NK-92 treated with Interleukin-12 subunit alpha and Interleukin-12 subunit beta, amount 100 ng/mL, for 24 hours (cell line): Measurements from ENCODE around the gene POLG2.

Experiments used
- DNase-seq: peaks from one replicate; lab custom pipeline; 2025; lab: John Stamatoyannopoulos, UW

Gene POLG2

DNA sequence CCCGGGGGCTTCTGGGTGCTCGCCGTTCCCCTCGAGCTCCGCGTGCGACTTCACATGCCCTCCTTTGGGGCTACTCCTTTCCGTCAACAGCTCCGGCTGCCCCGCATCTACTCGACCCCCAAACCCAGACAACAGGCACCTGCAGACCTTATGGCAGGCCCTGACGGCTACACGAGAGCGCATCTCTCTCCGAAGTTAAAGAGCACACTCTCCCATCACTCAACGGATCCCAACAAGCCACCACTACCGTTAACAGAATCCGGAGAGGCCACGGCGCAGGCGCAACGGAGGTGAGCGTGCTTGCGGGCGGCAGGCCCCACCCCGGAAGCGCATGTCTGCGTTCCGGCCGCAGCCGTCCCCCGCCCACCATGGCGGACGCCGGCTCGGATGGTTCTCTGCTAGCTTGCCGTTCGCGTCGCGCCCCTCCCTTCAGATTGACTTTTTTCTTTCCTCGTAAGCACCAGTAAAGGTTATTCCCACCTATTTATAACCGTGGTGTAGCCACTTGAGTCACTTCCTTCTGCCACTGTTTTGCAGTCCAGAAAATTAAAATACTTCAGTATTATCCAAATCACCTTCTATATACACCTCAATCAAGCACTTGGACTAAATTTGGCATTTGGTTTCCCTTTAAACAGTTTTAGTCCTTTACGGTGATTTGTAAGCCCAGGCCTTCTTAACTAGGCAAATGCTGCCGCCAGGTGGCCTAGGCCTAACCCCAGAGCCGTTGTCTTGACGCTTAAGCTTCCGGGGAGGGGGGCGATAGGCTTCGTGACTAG is at the start of gene POLG2:
Gene POLG2, minus strand, starts transcription at position 269 of the 779 bp plus-strand sequence. Its CDS starts 86 bp downstream, at position 183.
- peak; percentile 87 for DNase-seq

DNA sequence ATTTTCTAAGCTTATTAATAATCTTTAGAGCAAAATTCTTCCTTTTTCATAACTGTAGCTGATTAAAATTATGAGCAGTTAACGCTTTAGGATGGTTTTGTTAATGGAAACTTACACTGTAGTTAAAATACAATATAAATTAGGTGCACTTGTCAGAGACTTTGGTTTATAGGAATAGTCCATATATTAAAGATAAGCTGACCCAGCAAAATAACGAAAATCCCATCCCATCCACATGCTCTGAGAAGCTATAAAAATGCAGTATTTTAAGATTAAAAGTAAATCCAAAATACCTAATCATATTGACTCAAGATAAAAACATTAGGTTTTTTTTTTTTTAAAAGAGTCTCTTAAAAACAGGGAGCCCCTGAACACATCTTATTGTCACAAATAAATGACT is 47.9 kb upstream of the POLG2 start:
- no peak for DNase-seq

- DNase-seq = no peak
These were observed 43.4 kb upstream of the POLG2 start for GRCh38 chr17:64540118-64540776.

- DNase-seq = no peak
These were observed 41.8 kb upstream of the POLG2 start for GRCh38 chr17:64538508-64539130.

DNA sequence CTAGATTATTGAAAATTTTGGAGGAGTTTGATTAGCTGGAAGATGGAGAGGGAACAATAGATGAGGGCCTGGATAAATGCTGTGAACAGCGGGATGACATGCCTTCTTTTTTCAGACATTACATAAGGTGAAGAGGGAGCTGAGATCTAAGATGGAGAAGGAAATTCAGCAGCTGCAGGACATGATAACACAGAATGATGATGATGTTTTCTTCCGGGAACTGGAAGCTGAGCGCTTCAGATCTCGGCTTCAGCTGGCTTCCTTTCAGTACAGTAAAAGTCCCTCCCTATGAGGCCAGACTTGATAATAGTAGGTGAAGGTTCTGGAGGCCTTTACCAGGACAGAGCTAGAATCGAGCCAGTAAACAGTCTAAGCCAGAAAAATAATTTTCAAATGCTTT is 40.6 kb upstream of the POLG2 start:
- no peak for DNase-seq

DNA sequence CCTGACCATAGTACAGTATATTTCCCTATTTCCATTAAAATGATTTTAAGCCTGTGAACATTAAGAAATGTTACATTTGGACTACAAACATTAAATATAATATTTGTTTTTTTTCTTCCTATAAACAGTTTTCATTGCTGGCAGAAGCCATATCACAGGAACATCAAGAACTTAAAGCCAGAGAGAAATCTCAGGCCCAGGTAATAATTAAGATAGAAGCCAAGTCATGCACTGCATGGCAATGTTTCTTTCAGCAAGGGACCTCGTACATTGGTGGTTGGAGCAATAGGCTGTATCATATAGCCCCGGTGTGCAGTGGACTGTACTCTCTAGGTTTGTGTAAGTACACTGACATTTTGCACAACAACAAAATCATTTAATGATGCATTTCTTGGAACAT is 40.1 kb upstream of the POLG2 start:
- DNase-seq = no peak

- no peak for DNase-seq
These were observed 38.5 kb upstream of the POLG2 start for GRCh38 chr17:64535357-64535756.

DNA sequence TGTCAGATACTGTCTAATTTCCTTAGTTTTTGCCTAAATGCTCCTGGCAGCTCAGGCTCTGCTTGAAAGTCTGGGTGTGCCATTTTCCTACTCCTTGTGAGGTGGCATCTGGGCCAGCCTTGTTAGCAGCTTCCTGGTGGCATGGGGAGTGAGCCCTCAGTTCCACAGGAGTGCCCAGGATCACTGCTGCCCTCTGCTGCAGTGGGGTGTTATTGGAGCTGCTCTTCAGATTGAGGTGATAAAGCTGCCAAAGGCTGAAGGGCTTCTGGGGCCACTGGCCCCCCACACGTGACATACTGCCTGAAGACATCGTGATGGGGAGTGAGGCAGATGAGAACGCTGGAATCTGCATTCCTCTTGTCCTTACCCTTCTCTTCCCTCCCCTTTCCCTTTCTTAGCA is 37.3 kb upstream of the POLG2 start:
- no peak for DNase-seq

- DNase-seq = no peak
These were observed 36.9 kb upstream of the POLG2 start for GRCh38 chr17:64533784-64534183.

DNA sequence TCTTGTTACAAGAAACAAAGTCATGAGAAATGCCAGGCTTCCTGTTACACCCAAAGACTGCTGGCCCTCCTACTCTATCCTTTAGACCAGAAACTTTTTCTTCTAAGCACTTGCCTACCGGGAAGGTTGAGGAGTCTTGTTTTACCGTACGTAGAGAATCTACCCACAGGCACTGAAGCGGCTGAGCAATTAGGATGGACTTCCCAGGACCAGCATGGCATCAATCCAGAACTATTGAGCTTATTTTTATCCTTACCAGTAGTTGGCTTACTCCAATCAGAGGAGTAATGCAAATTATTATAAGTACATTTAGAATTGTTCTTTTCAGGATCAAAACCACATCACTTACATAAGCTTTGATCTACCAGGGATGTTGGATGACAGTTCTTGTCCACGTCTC is 35.6 kb upstream of the POLG2 start:
- DNase-seq = no peak

GRCh38 chr17:64531955-64532371 is 35.1 kb upstream of the POLG2 start:
- no peak for DNase-seq

DNA sequence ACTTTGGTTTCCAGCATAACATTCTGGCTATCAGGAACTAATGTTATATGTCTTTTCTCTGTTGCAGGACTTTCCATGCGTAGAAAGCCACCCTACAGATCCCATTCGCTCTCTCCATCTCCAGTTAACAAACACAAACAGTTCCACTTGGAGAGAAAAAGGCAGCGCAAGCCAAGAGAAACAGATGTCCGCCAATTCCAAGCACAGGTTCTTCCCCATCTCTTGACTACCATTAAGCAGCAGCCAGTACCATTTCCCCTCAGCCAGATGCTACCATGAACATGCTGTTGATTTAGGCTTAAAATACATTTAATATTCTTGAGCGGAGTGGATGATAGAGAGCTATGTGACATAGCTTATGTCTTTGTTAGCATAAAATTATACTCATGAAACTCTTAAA is 32.4 kb upstream of the POLG2 start:
- no peak for DNase-seq

GRCh38 chr17:64527914-64528313 is 31.1 kb upstream of the POLG2 start:
- no peak for DNase-seq

- no peak for DNase-seq
These were observed 23.5 kb upstream of the POLG2 start for GRCh38 chr17:64520359-64520758.

- DNase-seq = no peak
These were observed 22.7 kb upstream of the POLG2 start for GRCh38 chr17:64519601-64520000.

- DNase-seq = no peak
These were observed 19.0 kb upstream of the POLG2 start for GRCh38 chr17:64515829-64516228.

DNA sequence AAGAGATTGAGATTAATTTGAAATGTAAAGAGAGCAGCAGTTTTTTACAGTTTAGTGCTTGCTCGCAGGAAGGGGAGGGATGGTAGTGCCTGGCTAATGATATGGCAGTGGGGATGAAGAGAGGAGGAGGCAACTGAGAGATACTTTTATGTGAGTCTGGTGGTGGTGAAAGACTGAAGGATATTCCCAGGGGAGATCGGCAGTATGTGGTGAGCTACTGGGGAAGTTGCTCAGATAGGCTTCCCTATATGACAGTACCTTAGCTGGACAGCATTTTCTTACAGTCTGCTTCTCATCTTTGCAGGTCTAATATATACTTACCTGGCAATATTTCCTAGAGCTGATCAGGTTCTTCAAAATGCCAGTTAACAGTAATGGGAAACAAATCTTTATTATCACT is 18.6 kb upstream of the POLG2 start:
- no peak for DNase-seq

DNA sequence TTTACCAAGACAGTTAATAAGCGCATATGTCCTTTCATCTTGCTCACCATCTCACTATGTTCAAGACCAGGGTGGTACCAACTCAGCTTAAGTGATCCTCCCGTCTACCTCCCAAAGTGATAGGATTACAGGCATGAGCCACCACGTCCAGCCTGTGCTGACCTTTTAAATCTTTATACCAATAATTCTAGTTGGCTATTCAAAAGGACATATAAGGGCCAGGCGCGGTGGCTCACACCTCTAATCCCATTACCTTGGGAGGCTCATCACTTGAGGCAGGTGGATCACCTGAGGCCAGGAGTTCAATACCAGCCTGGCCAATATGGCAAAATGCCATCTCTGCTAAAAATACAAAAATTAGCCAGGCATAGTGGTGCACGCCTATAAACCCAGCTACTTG is 12.3 kb upstream of the POLG2 start:
- DNase-seq = no peak

DNA sequence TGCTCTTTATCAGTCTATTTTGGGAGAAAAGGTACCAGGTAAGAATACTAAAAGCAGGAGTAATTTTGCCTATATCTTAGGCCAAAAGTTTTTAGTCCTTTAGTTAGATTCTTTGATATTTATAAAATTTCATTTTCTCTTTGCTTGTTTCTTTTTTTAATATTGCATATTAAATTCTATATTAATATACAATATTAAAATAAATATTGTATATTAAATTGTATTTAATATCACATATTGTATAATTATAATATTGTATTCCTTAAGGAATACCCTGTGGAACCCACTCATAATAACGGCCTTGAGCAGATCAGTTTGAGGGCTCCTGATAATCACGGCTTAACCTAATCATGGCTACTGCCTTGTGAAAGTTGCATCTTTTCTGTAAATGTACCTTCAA is 11.8 kb upstream of the POLG2 start:
- no peak for DNase-seq

- no peak for DNase-seq
These were observed 10.5 kb upstream of the POLG2 start for GRCh38 chr17:64507413-64507782.

- DNase-seq = peak; percentile 100
These were observed 9.9 kb upstream of the POLG2 start, which contains the start of gene CEP95 for GRCh38 chr17:64506576-64507412. TSS of gene CEP95 (plus strand) at chr17:64506977. CDS start at chr17:64507098, 121 bp downstream.

DNA sequence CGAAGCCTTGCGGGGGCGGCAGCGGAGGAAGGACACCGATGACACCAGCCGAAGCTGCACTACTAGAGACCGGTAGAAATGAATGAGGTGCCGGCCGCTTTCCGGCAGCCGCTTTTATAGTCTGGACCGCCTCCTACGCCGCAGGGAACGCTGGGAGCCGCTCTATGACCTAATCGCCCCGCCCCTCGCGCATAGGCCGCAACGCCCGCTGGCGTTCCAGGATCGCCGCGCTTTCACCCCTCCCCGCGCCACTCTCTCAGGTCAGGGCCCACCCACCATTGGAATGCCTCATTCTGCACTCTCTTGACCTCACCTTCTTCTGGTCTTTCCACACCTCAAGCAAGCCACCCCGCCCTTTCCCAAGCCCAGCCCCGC is 9.3 kb upstream of the POLG2 start, which contains the start of gene DDX5:
Gene DDX5, minus strand, starts transcription at position 89 of the 375 bp plus-strand sequence. CDS start 170 bp downstream, outside the sequence.
- peak; percentile 100 for DNase-seq
